NCI-H446 treated with DMSO at 0.1 percent for 48 hours (cell line): ENCODE measurements around the gene FNTB.
"Not testable (repeated sequence)": the region's sequence is repeated elsewhere in the genome, so short reads cannot be mapped to it uniquely, and the experiment has no call there.

Experiments used
- DNase-seq: peaks from one replicate; lab custom pipeline; 2025; lab: John Stamatoyannopoulos, UW

Gene FNTB

GRCh38 chr14:65087835-65088234 lies 101.1 kb downstream of the FNTB start:
- DNase-seq: not testable (repeated sequence)

GRCh38 chr14:65092349-65092748 lies 105.7 kb downstream of the FNTB start:
- DNase-seq: no peak

DNA sequence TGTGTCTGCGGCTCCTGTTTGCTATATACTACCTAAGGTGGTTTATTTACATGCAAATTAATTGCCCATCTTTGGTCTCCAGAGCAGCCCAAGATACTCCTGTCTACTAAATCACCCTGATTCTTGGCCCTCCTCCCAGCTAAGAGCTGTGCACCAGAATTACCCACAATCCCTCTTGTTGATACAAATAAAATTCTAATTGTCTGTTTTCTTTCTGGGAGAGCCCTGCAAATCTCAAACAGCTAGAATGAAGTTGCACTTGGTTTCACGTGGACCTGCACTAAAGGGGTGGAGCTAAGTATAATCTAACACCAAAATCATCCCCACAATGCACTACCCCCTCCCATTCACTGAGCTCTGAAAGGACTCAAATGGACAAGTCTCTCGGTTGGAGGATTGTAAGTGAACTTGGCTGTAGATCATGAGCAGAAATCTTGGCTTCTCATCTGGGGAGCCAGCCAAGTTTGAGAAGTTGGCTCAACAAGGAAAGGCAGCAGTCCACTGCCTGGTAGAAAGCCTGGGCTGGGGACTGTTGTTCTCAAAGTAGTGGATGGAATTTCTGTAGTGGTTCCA lies 109.0 kb downstream of the FNTB start:
- peak; percentile 91 for DNase-seq

- peak; percentile 10 for DNase-seq
These were observed 109.8 kb downstream of the FNTB start for GRCh38 chr14:65096323-65097089.

DNA sequence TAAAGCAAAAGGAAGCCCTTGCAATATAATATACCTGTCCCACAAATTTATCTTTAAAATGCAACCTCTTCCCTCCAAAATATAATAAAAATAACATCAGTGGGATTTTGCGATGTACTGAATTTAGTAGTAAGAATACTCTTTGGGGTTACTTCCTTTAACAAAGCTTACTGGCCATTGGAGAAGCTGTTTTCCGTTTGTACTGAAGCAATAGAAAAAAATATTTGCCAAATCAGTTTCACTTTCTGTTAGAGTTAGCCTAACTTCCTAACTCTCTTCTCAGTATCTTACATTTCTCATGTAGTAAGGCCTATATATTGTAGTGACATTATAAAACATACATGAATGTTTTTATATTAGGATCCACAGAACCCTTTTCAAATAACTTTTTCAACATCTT lies 111.9 kb downstream of the FNTB start:
- no peak for DNase-seq

DNA sequence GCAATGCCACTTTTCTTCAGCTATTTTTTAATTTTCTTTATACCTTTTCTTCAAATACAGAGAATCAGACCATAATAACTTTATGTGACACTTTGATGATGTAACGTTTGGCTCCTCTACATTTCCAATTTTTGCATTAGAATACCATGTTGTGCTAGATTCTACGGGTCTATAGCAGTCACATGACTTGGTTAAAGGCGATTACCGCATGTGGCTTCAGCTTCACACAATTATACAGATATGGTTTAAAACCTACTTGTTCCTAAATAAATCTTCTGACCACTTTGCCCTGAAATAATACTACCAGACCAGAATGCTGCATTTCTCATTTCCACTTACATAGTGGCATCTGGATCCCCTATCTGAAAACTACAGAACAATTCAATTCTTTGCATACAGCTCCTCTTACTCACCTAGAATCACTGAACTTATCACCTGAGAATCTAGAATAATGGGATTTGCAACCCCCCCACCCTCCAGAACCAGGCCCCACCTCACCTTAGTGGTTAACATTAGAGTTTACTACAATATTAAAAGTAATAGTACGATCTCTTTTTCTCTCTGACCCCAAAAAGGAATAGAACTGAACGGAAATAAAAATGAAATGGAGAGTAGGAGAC lies 114.3 kb downstream of the FNTB start:
- no peak for DNase-seq

- no peak for DNase-seq
These were observed 115.1 kb downstream of the FNTB start for GRCh38 chr14:65101631-65102440.

GRCh38 chr14:65102441-65103149 lies 115.9 kb downstream of the FNTB start, which contains the start of gene MAX:
Gene MAX (minus strand): TSS chr14:65102517. CDS start chr14:65102339, 178 bp downstream.
- peak; percentile 98 for DNase-seq

DNA sequence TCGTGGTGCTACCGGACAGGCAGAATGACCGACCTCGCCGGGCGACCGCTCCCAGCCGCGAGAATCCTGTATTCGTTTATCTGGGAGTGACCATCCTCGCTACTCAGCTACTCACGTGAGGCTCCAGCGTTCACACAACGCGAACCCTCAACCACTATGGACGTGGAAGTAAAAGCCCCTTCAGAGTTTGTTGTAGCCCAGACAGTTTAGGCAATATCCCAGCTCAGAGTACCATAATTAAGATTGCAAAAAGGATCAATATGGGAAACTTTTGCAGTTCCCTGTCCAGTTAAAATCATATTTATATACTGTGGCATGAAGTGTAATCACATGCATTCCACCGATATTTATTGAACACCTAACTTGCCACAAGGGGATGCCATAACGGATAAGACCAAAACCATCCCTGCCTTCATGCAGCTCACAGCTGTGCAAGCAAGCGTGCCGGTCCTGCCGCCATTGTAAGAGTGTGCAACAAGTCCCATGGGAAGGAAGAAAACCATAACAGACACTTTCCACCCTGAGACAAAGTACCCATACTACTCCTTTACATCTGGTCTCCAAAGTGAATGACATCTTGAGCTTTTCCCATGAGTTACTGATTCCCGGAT lies 116.6 kb downstream of the FNTB start:
- no peak for DNase-seq

GRCh38 chr14:65104791-65105190 lies 118.1 kb downstream of the FNTB start:
- DNase-seq: no peak

- no peak for DNase-seq
These were observed 119.6 kb downstream of the FNTB start for GRCh38 chr14:65106316-65106715.

DNA sequence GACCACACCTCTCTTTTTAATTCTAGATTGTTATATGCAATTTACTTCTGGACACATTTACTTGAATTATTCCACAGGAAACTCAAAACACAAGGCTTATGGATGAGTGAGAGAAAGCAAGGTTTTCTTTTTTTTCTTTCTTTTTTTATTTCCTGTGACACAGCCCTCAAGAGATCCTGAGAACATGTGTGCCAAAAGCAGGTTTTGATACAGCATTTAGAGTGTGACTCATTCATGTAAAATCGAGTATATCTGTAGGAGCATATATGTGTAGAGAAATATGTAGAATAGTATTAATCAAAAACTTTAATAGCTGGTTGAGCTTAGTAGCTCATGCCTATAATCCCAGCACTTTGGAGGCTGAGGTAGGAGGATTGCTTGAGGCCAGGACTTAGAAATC lies 120.0 kb downstream of the FNTB start:
- no peak for DNase-seq

- no peak for DNase-seq
These were observed 120.5 kb downstream of the FNTB start for GRCh38 chr14:65107200-65107599.

- no peak for DNase-seq
These were observed 122.7 kb downstream of the FNTB start for GRCh38 chr14:65109357-65109756.

- no peak for DNase-seq
These were observed 123.8 kb downstream of the FNTB start for GRCh38 chr14:65110525-65110924.
